K562 (cell line): ENCODE results near the gene PHF21A. TPM values are rescaled to one million over a fixed set of nuclear protein-coding genes. Genes with fewer than 3 reads are reported as not detected.

Experiments
- CBX8 ChIP-seq: fragments of 200-600 bp; sonication (generic); IDR thresholded peaks from 2 replicates; pipeline ENCODE4 v1.6.1; 2012; ENCODE audit warnings: borderline replicate concordance, mixed run types, low read depth, mild to moderate bottlenecking, moderate library complexity, mixed read lengths, low read length, control low read depth, inconsistent platforms; ENCODE audit not compliant: poor library complexity, severe bottlenecking; ENCODE audit errors: extremely low read depth
- ELK1 ChIP-seq: sonication (generic); formaldehyde crosslinking; IDR thresholded peaks from 2 replicates; pipeline ENCODE4 v1.8.1; 2022; ENCODE audit warnings: missing genetic modification reagents
- GTF3C2 ChIP-seq: IDR thresholded peaks from 3 replicates; pipeline ENCODE4 v1.6.1; 2011; ENCODE audit warnings: borderline replicate concordance, mild to moderate bottlenecking, moderate library complexity; ENCODE audit not compliant: insufficient read length; ENCODE audit errors: extremely low read depth
- NCOA6 ChIP-seq: fragments of 450-650 bp; IDR thresholded peaks from 2 replicates; pipeline ENCODE4 v1.6.1; 2017; ENCODE audit warnings: mild to moderate bottlenecking
- NRF1 ChIP-seq, 2 experiments: fragments of 450-650 bp; IDR thresholded peaks in 1 of 2; conservative IDR thresholded peaks in 1 of 2; 2 replicates each; pipeline ENCODE4 v1.6.1; 2014; ENCODE audit warnings: mild to moderate bottlenecking in 2 of 2
- TCFL5 ChIP-seq: fragments of 250-450 bp; sonication (Bioruptor Pico); conservative IDR thresholded peaks from 2 replicates; pipeline ENCODE4 v1.6.1; 2021; ENCODE audit warnings: mild to moderate bottlenecking, moderate library complexity, matching md5 sums
- TEAD2 ChIP-seq: fragments of 450-650 bp; IDR thresholded peaks from 2 replicates; pipeline ENCODE4 v1.6.1; 2016; ENCODE audit warnings: missing genetic modification characterization, control low read depth, missing compliant biosample characterization
- ZBTB40 ChIP-seq, 2 experiments: fragments of 450-650 bp in 1 of 2; sonication (generic) in 1 of 2; formaldehyde crosslinking in 1 of 2; IDR thresholded peaks; 2 replicates each; pipeline versions ENCODE4 v1.7.1 to v1.9.0; 2016 to 2022; ENCODE audit warnings: inconsistent platforms in 1 of 2, mild to moderate bottlenecking in 1 of 2, missing genetic modification reagents in 1 of 2
- ZNF511 ChIP-seq: sonication (generic); formaldehyde crosslinking; IDR thresholded peaks from 2 replicates; pipeline ENCODE4 v1.8.0; 2022; ENCODE audit warnings: mild to moderate bottlenecking, missing genetic modification reagents
- polyA plus RNA-seq, 8 experiments: library from polyadenylated mRNA; depleted of rRNA in 4 of 8; stranded (reverse) in 5 of 8; unstranded in 3 of 8; fragments of >200 nt; fragmentation: Nextera tagmentation in 2 of 8; fragmentation: Illumina TruSeq in 1 of 8; extraction: Ambion mirVana in 2 of 8; extraction: Trizol in 1 of 8; gene quantifications; 2 replicates each; pipeline versions ENCODE4 v1.2.1 to v1.2.3, GENCODE V29; 2011 to 2014; ENCODE audit warnings: inconsistent platforms in 1 of 8, missing spikeins in 1 of 8
- total RNA-seq, 7 experiments: library from RNA; depleted of rRNA in 6 of 7; stranded (reverse); fragments of >200 nt in 6 of 7; fragmentation: Illumina TruSeq in 2 of 7; extraction: Trizol in 2 of 7; gene quantifications; 2 replicates each; pipeline versions ENCODE4 v1.2.1 to v1.2.3, GENCODE V29; 2011 to 2021; ENCODE audit warnings: low replicate concordance in 1 of 7

PHF21A gene
- total and polyA plus RNA-seq, 9 of the 15 experiments (the other 6 are each of a cell fraction or from before 2014, with no cell fraction given) = 1.5 to 32.4 (median 10.7) TPM

GRCh38 chr11:46106530-46107407 is 14.5 kb downstream of the PHF21A start (continued):
- no peak for TF ChIP-seq ZBTB40 (IDR thresholded peaks at IDR 0.05)
- TF ChIP-seq ZBTB40 (CRISPR knock-in tag; IDR thresholded peaks at IDR 0.05) = no peak
- no peak for TF ChIP-seq ELK1 (CRISPR knock-in tag)
- no peak for TF ChIP-seq ZNF511
- TF ChIP-seq TCFL5 (CRISPR knock-in tag) = no peak
- 0 out of 4 replicates have a peak, but pooled peaks of 1 of the 2 experiments have one; percentile 9 for TF ChIP-seq NRF1 (conservative IDR thresholded peaks at IDR 0.05 in 1 of 2, IDR thresholded peaks at IDR 0.05 in 1 of 2)
- TF ChIP-seq CBX8 = no peak
- TF ChIP-seq TEAD2 (tag) = no peak
- no peak for TF ChIP-seq GTF3C2
- TF ChIP-seq NCOA6 = no peak
